OCI-LY1 (cell line): ENCODE measurements around the gene CLK1.
A peak's percentile ranks its signal among the peaks of the same experiment; 100 is the strongest.

ENCODE experiments used
- H2AFZ ChIP-seq: fragments of 200-600 bp; sonication (generic), shearing (Covaris generic); 2 replicates; pipeline ENCODE4 v1.6.0; 2014; ENCODE audit warnings: antibody characterized with exemption, mild to moderate bottlenecking, low read length
- H3F3A ChIP-seq: fragments of 200-600 bp; sonication (generic), shearing (Covaris generic); 2 replicates; pipeline ENCODE4 v1.6.0; 2014; ENCODE audit warnings: mild to moderate bottlenecking, antibody characterized with exemption, low read length, moderate library complexity; ENCODE audit not compliant: insufficient read depth
- H3K27ac ChIP-seq: fragments of 200-600 bp; sonication (generic); 2 replicates; pipeline ENCODE4 v1.5.1; 2014; ENCODE audit warnings: low read length, mixed run types, mild to moderate bottlenecking, low read depth; ENCODE audit not compliant: poor library complexity, severe bottlenecking
- H3K27me3 ChIP-seq: fragments of 200-600 bp; sonication (generic); 2 replicates; pipeline ENCODE4 v1.6.0; 2014; ENCODE audit warnings: antibody characterized with exemption, mild to moderate bottlenecking, low read length, moderate library complexity; ENCODE audit not compliant: insufficient read depth
- H3K36me3 ChIP-seq: fragments of 200-600 bp; sonication (generic); 2 replicates; pipeline ENCODE4 v1.6.1; 2014; ENCODE audit warnings: mild to moderate bottlenecking, antibody characterized with exemption, low read length, moderate library complexity, mixed read lengths; ENCODE audit not compliant: insufficient read depth
- H3K4me1 ChIP-seq: fragments of 200-600 bp; sonication (generic); 2 replicates; pipeline ENCODE4 v1.5.1; 2014; ENCODE audit warnings: mild to moderate bottlenecking, low read length, moderate library complexity; ENCODE audit not compliant: insufficient read depth, severe bottlenecking
- H3K4me2 ChIP-seq: fragments of 200-600 bp; sonication (generic), shearing (Covaris generic); 2 replicates; pipeline ENCODE4 v1.6.1; 2014; ENCODE audit warnings: low read length
- H3K4me3 ChIP-seq: fragments of 200-600 bp; sonication (generic); 2 replicates; pipeline ENCODE4 v1.5.1; 2014; ENCODE audit warnings: low read length, low read depth, mild to moderate bottlenecking, mixed read lengths; ENCODE audit not compliant: poor library complexity, severe bottlenecking
- H3K79me2 ChIP-seq: fragments of 200-600 bp; shearing (Covaris generic); 2 replicates; pipeline ENCODE4 v1.6.1; 2016; ENCODE audit warnings: mixed run types, low read length, mixed read lengths; ENCODE audit not compliant: insufficient read depth
- H3K9ac ChIP-seq: fragments of 200-600 bp; sonication (generic), shearing (Covaris generic); 2 replicates; pipeline ENCODE4 v1.6.1; 2014; ENCODE audit warnings: mild to moderate bottlenecking, low read length, mixed read lengths
- H3K9me2 ChIP-seq: fragments of 200-600 bp; sonication (generic), shearing (Covaris generic); 2 replicates; pipeline ENCODE4 v1.6.1; 2014; ENCODE audit warnings: low read depth, mild to moderate bottlenecking, low read length, mixed read lengths
- H3K9me3 ChIP-seq: fragments of 200-600 bp; shearing (Covaris generic); 2 replicates; pipeline ENCODE4 v1.6.1; 2014; ENCODE audit warnings: low read length, mixed read lengths
- H4K20me1 ChIP-seq: fragments of 200-600 bp; sonication (generic), shearing (Covaris generic); 2 replicates; pipeline ENCODE4 v1.6.0; 2016; ENCODE audit warnings: mild to moderate bottlenecking, low read length; ENCODE audit not compliant: insufficient read depth
- CTCF ChIP-seq: fragments of 200-600 bp; sonication (generic), shearing (Covaris generic); IDR thresholded peaks from 2 replicates; pipeline ENCODE4 v1.5.1; 2017; ENCODE audit warnings: mild to moderate bottlenecking, antibody characterized with exemption, low read length, moderate library complexity, mixed read lengths
- EZH2 ChIP-seq: fragments of 200-600 bp; sonication (generic), shearing (Covaris generic); IDR thresholded peaks from 2 replicates; pipeline ENCODE4 v1.8.0; 2017; ENCODE audit warnings: borderline replicate concordance, mixed run types, mild to moderate bottlenecking, antibody characterized with exemption, low read length, moderate library complexity, mixed read lengths

The CLK1 gene

GRCh38 chr2:200814276-200814815 is 50.1 kb downstream of the CLK1 start:
- no peak overlapping the region for H3K4me2 ChIP-seq
- TF ChIP-seq CTCF (no peak), EZH2 (no peak)
- H3K9ac ChIP-seq = no peak overlapping the region
- H3K27me3 ChIP-seq = no peaks in the 10 kb centered on the region
- no peak overlapping the region for H3K27ac ChIP-seq
- H3K79me2 ChIP-seq = peaks cover 30% of the 10 kb centered on the region
- H3K36me3 ChIP-seq = peaks cover 64% of the 10 kb centered on the region
- peaks cover 26% of the 10 kb centered on the region for H3K4me1 ChIP-seq
- no peak overlapping the region for H2AFZ ChIP-seq
- no peaks in the 10 kb centered on the region for H3K9me2 ChIP-seq
- H3K9me3 ChIP-seq = no peaks in the 10 kb centered on the region
- H4K20me1 ChIP-seq = no peaks in the 10 kb centered on the region
- no peaks in the 10 kb centered on the region for H3F3A ChIP-seq
- H3K4me3 ChIP-seq = no peak overlapping the region

GRCh38 chr2:200812122-200813022 is 52.1 kb downstream of the CLK1 start:
- Histone ChIP-seq H3K36me3 (peaks cover 44% of the 10 kb centered on the region), H3F3A (no peaks in the 10 kb centered on the region), H3K4me1 (peaks cover 26% of the 10 kb centered on the region), H3K27me3 (no peaks in the 10 kb centered on the region), H3K79me2 (peaks cover 30% of the 10 kb centered on the region), H3K9me3 (no peaks in the 10 kb centered on the region), H4K20me1 (no peaks in the 10 kb centered on the region), H3K9ac (peak overlapping the region; percentile 81), H3K4me3 (peak overlapping the region; percentile 79), H3K4me2 (peak overlapping the region; percentile 100), H3K9me2 (no peaks in the 10 kb centered on the region), H3K27ac (peak overlapping the region; percentile 78), H2AFZ (no peak overlapping the region)
- TF ChIP-seq CTCF = peak; percentile 70
- no peak for TF ChIP-seq EZH2

- H3K4me1 ChIP-seq = peaks cover 26% of the 10 kb centered on the region
- peak within 1 kb of the TSS; percentile 78 for H3K27ac ChIP-seq
- H4K20me1 ChIP-seq = no peaks in the 10 kb centered on the region
- peaks cover 36% of the 10 kb centered on the region for H3K36me3 ChIP-seq
- H2AFZ ChIP-seq = peak within 1 kb of the TSS; percentile 50
- peak within 1 kb of the TSS; percentile 81 for H3K9ac ChIP-seq
- no peaks in the 10 kb centered on the region for H3K9me3 ChIP-seq
- peak within 1 kb of the TSS; percentile 79 for H3K4me3 ChIP-seq
- no peaks in the 10 kb centered on the region for H3K27me3 ChIP-seq
- H3K79me2 ChIP-seq = peaks cover 30% of the 10 kb centered on the region
- TF ChIP-seq CTCF (no peak), EZH2 (no peak)
- peak within 1 kb of the TSS; percentile 100 for H3K4me2 ChIP-seq
- no peaks in the 10 kb centered on the region for H3K9me2 ChIP-seq
- no peaks in the 10 kb centered on the region for H3F3A ChIP-seq
Measured at GRCh38 chr2:200811333-200812121, 52.9 kb downstream of the CLK1 start, which contains the start of gene BZW1. Gene BZW1, plus strand, starts transcription at chr2:200811910. Its CDS starts 1,308 bp downstream, at chr2:200813218.
